Measurements from ENCODE around the gene KRT72. TPM values are rescaled to one million over a fixed set of nuclear protein-coding genes. Genes with fewer than 3 reads are reported as not detected.

Gene KRT72
- total RNA-seq, 1 experiment from 2014 or later: not detected

GRCh38 chr12:52643233-52644077 lies 42.2 kb upstream of the KRT72 start:
- no peak for ATAC-seq
- Histone ChIP-seq H3F3A (ENCODE audit: low read length, unreplicated experiment) (no peaks in the 10 kb centered on the region), H3K36me3 (ENCODE audit: low read depth, low read length) (no peaks in the 10 kb centered on the region), H3K4me1 (ENCODE audit: insufficient read depth, low read length) (no peaks in the 10 kb centered on the region), H3K27ac (ENCODE audit: low read length) (no peak overlapping the region), H3K9me3 (ENCODE audit: low read length) (no peaks in the 10 kb centered on the region), H3K9me2 (replicated peaks; ENCODE audit: low read length) (no peaks in the 10 kb centered on the region), H2AFZ (ENCODE audit: low read length) (no peak overlapping the region), H3K27me3 (ENCODE audit: low read length) (peaks cover 57% of the 10 kb centered on the region), H4K20me1 (ENCODE audit: low read length) (no peaks in the 10 kb centered on the region), H3K9ac (ENCODE audit: low read length) (no peak overlapping the region), H3K4me2 (ENCODE audit: low read length) (no peak overlapping the region), H3K4me3 (ENCODE audit: low read length) (no peak overlapping the region), H3K79me2 (ENCODE audit: low read length) (no peaks in the 10 kb centered on the region)
- no peak for TF ChIP-seq CTCF (conservative IDR thresholded peaks at IDR 0.05; ENCODE audit: low read depth, low read length)
- TF ChIP-seq EZH2phosphoT487 (IDR thresholded peaks at IDR 0.05; ENCODE audit: borderline replicate concordance, low read length): no peak
- no peak for TF ChIP-seq EZH2 (IDR thresholded peaks at IDR 0.05; ENCODE audit: low read length, unreplicated experiment)
- DNase-seq: no peak
- CTCF ChIA-PET: no interaction called here
- intact Hi-C loops (cut with micrococcal nuclease): no loop called here
- BruUV-seq (replicated peaks): no TSS peak
- POLR2A ChIA-PET (ENCODE audit: unreplicated experiment): no interaction called here

GRCh38 chr12:52641468-52641867 lies 40.2 kb upstream of the KRT72 start:
- Histone ChIP-seq H3K9me2 (replicated peaks; ENCODE audit: low read length) (no peaks in the 10 kb centered on the region), H3K27ac (ENCODE audit: low read length) (no peak overlapping the region), H3F3A (ENCODE audit: low read length, unreplicated experiment) (no peaks in the 10 kb centered on the region), H4K20me1 (ENCODE audit: low read length) (no peaks in the 10 kb centered on the region), H2AFZ (ENCODE audit: low read length) (no peak overlapping the region), H3K9me3 (ENCODE audit: low read length) (no peaks in the 10 kb centered on the region), H3K27me3 (ENCODE audit: low read length) (peaks cover 58% of the 10 kb centered on the region), H3K36me3 (ENCODE audit: low read depth, low read length) (no peaks in the 10 kb centered on the region), H3K4me1 (ENCODE audit: insufficient read depth, low read length) (no peaks in the 10 kb centered on the region), H3K4me2 (ENCODE audit: low read length) (no peak overlapping the region), H3K79me2 (ENCODE audit: low read length) (no peaks in the 10 kb centered on the region), H3K4me3 (ENCODE audit: low read length) (no peak overlapping the region), H3K9ac (ENCODE audit: low read length) (no peak overlapping the region)
- DNase-seq (no peak), ATAC-seq (no peak)
- TF ChIP-seq CTCF (conservative IDR thresholded peaks at IDR 0.05; ENCODE audit: low read depth, low read length) (no peak), EZH2 (IDR thresholded peaks at IDR 0.05; ENCODE audit: low read length, unreplicated experiment) (no peak), EZH2phosphoT487 (IDR thresholded peaks at IDR 0.05; ENCODE audit: borderline replicate concordance, low read length) (no peak)
- intact Hi-C loops (cut with micrococcal nuclease): no loop called here
- ChIA-PET POLR2A (ENCODE audit: unreplicated experiment) (no interaction called here), CTCF (no interaction called here)
- no TSS peak for BruUV-seq (replicated peaks)

GRCh38 chr12:52637299-52637698 lies 36.0 kb upstream of the KRT72 start:
- Histone ChIP-seq H3K79me2 (ENCODE audit: low read length) (no peaks in the 10 kb centered on the region), H3K4me3 (ENCODE audit: low read length) (no peak overlapping the region), H3K27me3 (ENCODE audit: low read length) (peaks cover 37% of the 10 kb centered on the region), H3K4me1 (ENCODE audit: insufficient read depth, low read length) (no peaks in the 10 kb centered on the region), H3K9ac (ENCODE audit: low read length) (no peak overlapping the region), H3K27ac (ENCODE audit: low read length) (no peak overlapping the region), H3K4me2 (ENCODE audit: low read length) (no peak overlapping the region), H3K9me3 (ENCODE audit: low read length) (no peaks in the 10 kb centered on the region), H2AFZ (ENCODE audit: low read length) (no peak overlapping the region), H4K20me1 (ENCODE audit: low read length) (no peaks in the 10 kb centered on the region), H3K9me2 (replicated peaks; ENCODE audit: low read length) (no peaks in the 10 kb centered on the region), H3F3A (ENCODE audit: low read length, unreplicated experiment) (no peaks in the 10 kb centered on the region), H3K36me3 (ENCODE audit: low read depth, low read length) (no peaks in the 10 kb centered on the region)
- no peak for ATAC-seq
- CTCF ChIA-PET: no interaction called here
- DNase-seq: no peak
- POLR2A ChIA-PET (ENCODE audit: unreplicated experiment): no interaction called here
- BruUV-seq (replicated peaks): no TSS peak
- TF ChIP-seq CTCF (conservative IDR thresholded peaks at IDR 0.05; ENCODE audit: low read depth, low read length) (no peak), EZH2 (IDR thresholded peaks at IDR 0.05; ENCODE audit: low read length, unreplicated experiment) (no peak)
- intact Hi-C loops (cut with micrococcal nuclease): no loop called here
